Liver (tissue), 9 donors: ENCODE results near the gene EML4. TPM values are rescaled to one million over a fixed set of nuclear protein-coding genes. Genes with fewer than 3 reads are reported as not detected.

Experiments used
- DNase-seq: peaks from one replicate; pipeline ENCODE4 v3.0.0-alpha.2; 2017; ENCODE audit warnings: low spot score
- H3K27ac ChIP-seq, 2 donors: one replicate each; pipeline ENCODE4 v1.7.0; 2013; ENCODE audit warnings: inconsistent platforms in 2 of 2, low read length in 2 of 2, control low read depth in 1 of 2, low read depth in 1 of 2, mild to moderate bottlenecking in 1 of 2
- H3K27me3 ChIP-seq, 4 donors: one replicate each; pipeline versions ENCODE4 v1.6.1 to v1.7.0; 2013; ENCODE audit warnings: low read length in 3 of 4, inconsistent platforms in 1 of 4, mild to moderate bottlenecking in 1 of 4, moderate library complexity in 1 of 4; ENCODE audit not compliant: control insufficient read depth in 4 of 4, insufficient read depth in 4 of 4
- H3K36me3 ChIP-seq, 4 donors: one replicate each; pipeline versions ENCODE4 v1.6.1 to v1.7.0; 2013; ENCODE audit warnings: low read length in 3 of 4, mild to moderate bottlenecking in 3 of 4, low read depth in 1 of 4, moderate library complexity in 1 of 4; ENCODE audit not compliant: control insufficient read depth in 4 of 4, insufficient read depth in 3 of 4
- H3K4me1 ChIP-seq, 4 donors: one replicate each; pipeline versions ENCODE4 v1.6.1 to v1.7.0; 2013; ENCODE audit warnings: low read length in 3 of 4, mild to moderate bottlenecking in 3 of 4, moderate library complexity in 1 of 4; ENCODE audit not compliant: control insufficient read depth in 4 of 4, insufficient read depth in 4 of 4
- H3K4me3 ChIP-seq, 3 donors: one replicate each; pipeline versions ENCODE4 v1.6.1 to v1.7.0; 2013; ENCODE audit warnings: low read length in 3 of 3, control low read depth in 1 of 3, low read depth in 1 of 3, mild to moderate bottlenecking in 1 of 3
- H3K9ac ChIP-seq, 2 donors: one replicate each; pipeline ENCODE4 v1.7.0; 2013; ENCODE audit warnings: low read length in 2 of 2, mild to moderate bottlenecking in 2 of 2, moderate library complexity in 2 of 2, control low read depth in 1 of 2, low read depth in 1 of 2
- H3K9me3 ChIP-seq, 4 donors: one replicate each; pipeline versions ENCODE4 v1.6.1 to v1.7.0; 2013; ENCODE audit warnings: low read length in 3 of 4; ENCODE audit not compliant: control insufficient read depth in 4 of 4
- CTCF ChIP-seq: fragments of 150-350 bp; IDR thresholded peaks from 2 replicates; pipeline ENCODE4 v1.5.1; 2017; ENCODE audit warnings: improper control_type of control experiment, low read depth, low read length; ENCODE audit not compliant: missing input control
- EGR1 ChIP-seq, 2 donors: IDR thresholded peaks; 2 replicates each; pipeline ENCODE4 v1.6.1; 2016 to 2018; ENCODE audit warnings: antibody characterized with exemption in 2 of 2, low read depth in 2 of 2
- FOXA1 ChIP-seq: IDR thresholded peaks from 2 replicates; pipeline ENCODE4 v1.6.1; 2016; ENCODE audit warnings: antibody characterized with exemption
- FOXA2 ChIP-seq: IDR thresholded peaks from 2 replicates; pipeline ENCODE4 v1.6.1; 2016; ENCODE audit warnings: antibody characterized with exemption
- GABPA ChIP-seq, 2 donors: IDR thresholded peaks in 1 of 2; conservative IDR thresholded peaks in 1 of 2; 2 replicates each; pipeline ENCODE4 v1.6.1; 2016; ENCODE audit warnings: antibody characterized with exemption in 2 of 2, mild to moderate bottlenecking in 1 of 2, moderate library complexity in 1 of 2
- HNF4A ChIP-seq, 2 donors: conservative IDR thresholded peaks; 2 replicates each; pipeline ENCODE4 v1.6.1; 2016; ENCODE audit warnings: antibody characterized with exemption in 2 of 2, mild to moderate bottlenecking in 2 of 2
- RXRA ChIP-seq, 2 donors: IDR thresholded peaks; 2 replicates each; pipeline ENCODE4 v1.6.1; 2017 to 2018; ENCODE audit warnings: antibody characterized with exemption in 2 of 2, mild to moderate bottlenecking in 1 of 2
- SP1 ChIP-seq: IDR thresholded peaks from 2 replicates; pipeline ENCODE4 v1.6.1; 2018; ENCODE audit warnings: antibody characterized with exemption, mild to moderate bottlenecking
- TAF1 ChIP-seq: conservative IDR thresholded peaks from 2 replicates; pipeline ENCODE4 v1.6.1; 2016; ENCODE audit warnings: antibody characterized with exemption, mild to moderate bottlenecking
- YY1 ChIP-seq: IDR thresholded peaks from 2 replicates; pipeline ENCODE4 v1.6.1; 2016; ENCODE audit warnings: antibody characterized with exemption, mild to moderate bottlenecking
- WGBS: extraction: QIAGEN DNeasy Blood & Tissue Kit; methylation state at CpG from one replicate; pipeline ENCODE4 v1.1.7; 2013; 5-methylcytosine and 5-hydroxymethylcytosine counted together
- polyA plus RNA-seq, 2 donors: library from polyadenylated mRNA; stranded (reverse) in 1 of 2; unstranded in 1 of 2; fragments of 200-250 nt in 1 of 2; fragments of >200 nt in 1 of 2; fragmentation: Nextera tagmentation in 1 of 2; extraction: Ambion mirVana in 1 of 2; gene quantifications; one replicate each; pipeline versions ENCODE4 v1.2.1 to v1.2.3, GENCODE V29; 2013 to 2015
- total RNA-seq, 2 donors: library from RNA; depleted of rRNA; stranded (reverse); fragments of >200 nt; gene quantifications; one replicate each; pipeline ENCODE4 v1.2.3, GENCODE V29; 2014
- TF ChIP-seq, protein P1 (sequence below): IDR thresholded peaks from 2 replicates; pipeline ENCODE4 v1.6.1; 2016; ENCODE audit warnings: antibody characterized with exemption
- TF ChIP-seq, protein P2 (sequence below): IDR thresholded peaks from 2 replicates; pipeline ENCODE4 v1.6.1; 2016; ENCODE audit warnings: antibody characterized with exemption, mild to moderate bottlenecking
- TF ChIP-seq, protein P3 (sequence below): IDR thresholded peaks from 2 replicates; pipeline ENCODE4 v1.6.1; 2016; ENCODE audit warnings: antibody characterized with exemption
- donor health status: healthy.
- donor health status: healthy.
- donor health status: healthy.
- donor health status: healthy.
- donor health status: healthy.

Gene EML4
- total and polyA plus RNA-seq, 4 donors, result 12.8 to 49.6 (median 34.8) TPM

GRCh38 chr2:42331569-42332284 is 162.6 kb downstream of the EML4 start:
- H3K36me3 ChIP-seq, result peaks cover 4 to 55% (median 44%) of the 10 kb centered on the region in 4 donors
- H3K27me3 ChIP-seq, result no peaks in the 10 kb centered on the region
- peaks cover 0 to 10% (median 6%) of the 10 kb centered on the region in 4 donors for H3K4me1 ChIP-seq
- no peak for TF ChIP-seq GABPA (IDR thresholded peaks at IDR 0.05 in 1 of 2, conservative IDR thresholded peaks at IDR 0.05 in 1 of 2)
- no peak for TF ChIP-seq RXRA (IDR thresholded peaks at IDR 0.05)
- TF ChIP-seq, protein P1, sequence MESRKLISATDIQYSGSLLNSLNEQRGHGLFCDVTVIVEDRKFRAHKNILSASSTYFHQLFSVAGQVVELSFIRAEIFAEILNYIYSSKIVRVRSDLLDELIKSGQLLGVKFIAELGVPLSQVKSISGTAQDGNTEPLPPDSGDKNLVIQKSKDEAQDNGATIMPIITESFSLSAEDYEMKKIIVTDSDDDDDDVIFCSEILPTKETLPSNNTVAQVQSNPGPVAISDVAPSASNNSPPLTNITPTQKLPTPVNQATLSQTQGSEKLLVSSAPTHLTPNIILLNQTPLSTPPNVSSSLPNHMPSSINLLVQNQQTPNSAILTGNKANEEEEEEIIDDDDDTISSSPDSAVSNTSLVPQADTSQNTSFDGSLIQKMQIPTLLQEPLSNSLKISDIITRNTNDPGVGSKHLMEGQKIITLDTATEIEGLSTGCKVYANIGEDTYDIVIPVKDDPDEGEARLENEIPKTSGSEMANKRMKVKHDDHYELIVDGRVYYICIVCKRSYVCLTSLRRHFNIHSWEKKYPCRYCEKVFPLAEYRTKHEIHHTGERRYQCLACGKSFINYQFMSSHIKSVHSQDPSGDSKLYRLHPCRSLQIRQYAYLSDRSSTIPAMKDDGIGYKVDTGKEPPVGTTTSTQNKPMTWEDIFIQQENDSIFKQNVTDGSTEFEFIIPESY, result no peak
- no peak for TF ChIP-seq HNF4A (conservative IDR thresholded peaks at IDR 0.05)
- no peak for TF ChIP-seq FOXA2
- TF ChIP-seq, protein P2, sequence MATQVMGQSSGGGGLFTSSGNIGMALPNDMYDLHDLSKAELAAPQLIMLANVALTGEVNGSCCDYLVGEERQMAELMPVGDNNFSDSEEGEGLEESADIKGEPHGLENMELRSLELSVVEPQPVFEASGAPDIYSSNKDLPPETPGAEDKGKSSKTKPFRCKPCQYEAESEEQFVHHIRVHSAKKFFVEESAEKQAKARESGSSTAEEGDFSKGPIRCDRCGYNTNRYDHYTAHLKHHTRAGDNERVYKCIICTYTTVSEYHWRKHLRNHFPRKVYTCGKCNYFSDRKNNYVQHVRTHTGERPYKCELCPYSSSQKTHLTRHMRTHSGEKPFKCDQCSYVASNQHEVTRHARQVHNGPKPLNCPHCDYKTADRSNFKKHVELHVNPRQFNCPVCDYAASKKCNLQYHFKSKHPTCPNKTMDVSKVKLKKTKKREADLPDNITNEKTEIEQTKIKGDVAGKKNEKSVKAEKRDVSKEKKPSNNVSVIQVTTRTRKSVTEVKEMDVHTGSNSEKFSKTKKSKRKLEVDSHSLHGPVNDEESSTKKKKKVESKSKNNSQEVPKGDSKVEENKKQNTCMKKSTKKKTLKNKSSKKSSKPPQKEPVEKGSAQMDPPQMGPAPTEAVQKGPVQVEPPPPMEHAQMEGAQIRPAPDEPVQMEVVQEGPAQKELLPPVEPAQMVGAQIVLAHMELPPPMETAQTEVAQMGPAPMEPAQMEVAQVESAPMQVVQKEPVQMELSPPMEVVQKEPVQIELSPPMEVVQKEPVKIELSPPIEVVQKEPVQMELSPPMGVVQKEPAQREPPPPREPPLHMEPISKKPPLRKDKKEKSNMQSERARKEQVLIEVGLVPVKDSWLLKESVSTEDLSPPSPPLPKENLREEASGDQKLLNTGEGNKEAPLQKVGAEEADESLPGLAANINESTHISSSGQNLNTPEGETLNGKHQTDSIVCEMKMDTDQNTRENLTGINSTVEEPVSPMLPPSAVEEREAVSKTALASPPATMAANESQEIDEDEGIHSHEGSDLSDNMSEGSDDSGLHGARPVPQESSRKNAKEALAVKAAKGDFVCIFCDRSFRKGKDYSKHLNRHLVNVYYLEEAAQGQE, result no peak
- no peak for TF ChIP-seq SP1
- no peak for TF ChIP-seq EGR1 (IDR thresholded peaks at IDR 0.05; ENCODE audit: low read depth in 2 of 2)
- TF ChIP-seq TAF1, result no peak
- TF ChIP-seq, protein P3, sequence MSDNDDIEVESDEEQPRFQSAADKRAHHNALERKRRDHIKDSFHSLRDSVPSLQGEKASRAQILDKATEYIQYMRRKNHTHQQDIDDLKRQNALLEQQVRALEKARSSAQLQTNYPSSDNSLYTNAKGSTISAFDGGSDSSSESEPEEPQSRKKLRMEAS, result no peak
- TF ChIP-seq YY1, result no peak
- no peak for TF ChIP-seq CTCF
- H3K9me3 ChIP-seq, result no peaks in the 10 kb centered on the region
- H3K9ac ChIP-seq, result no peak overlapping the region
- no peak for DNase-seq
- 88% methylated on average over 9 of the region's 9 CpGs for whole genome bisulfite sequencing
- H3K4me3 ChIP-seq, result no peak overlapping the region
- no peak overlapping the region for H3K27ac ChIP-seq

GRCh38 chr2:42332575-42332974 is 163.4 kb downstream of the EML4 start:
- WGBS, result 96% methylated on average over 4 of the region's 4 CpGs
- H3K9me3 ChIP-seq, result no peaks in the 10 kb centered on the region
- H3K27me3 ChIP-seq, result no peaks in the 10 kb centered on the region
- H3K9ac ChIP-seq, result no peak overlapping the region
- H3K4me1 ChIP-seq, result peaks cover 0 to 2% (median under 1%) of the 10 kb centered on the region in 4 donors
- no peak overlapping the region for H3K4me3 ChIP-seq
- no peak overlapping the region for H3K27ac ChIP-seq
- DNase-seq, result no peak
- TF ChIP-seq SP1, result no peak
- TF ChIP-seq FOXA1, result no peak
- TF ChIP-seq YY1, result no peak
- no peak for TF ChIP-seq CTCF
- H3K36me3 ChIP-seq, result peaks cover 4 to 55% (median 44%) of the 10 kb centered on the region in 4 donors
